Activated CD4-positive, alpha-beta T cell treated with anti-CD3 and anti-CD28 coated beads, Interleukin-2, amount 50 U/mL, for 1 hour (primary cell): ENCODE results near the gene GATA1.

ENCODE experiments used
- DNase-seq: peaks from one replicate; pipeline ENCODE4 v3.0.0-alpha.2; 2020

The GATA1 gene

DNA sequence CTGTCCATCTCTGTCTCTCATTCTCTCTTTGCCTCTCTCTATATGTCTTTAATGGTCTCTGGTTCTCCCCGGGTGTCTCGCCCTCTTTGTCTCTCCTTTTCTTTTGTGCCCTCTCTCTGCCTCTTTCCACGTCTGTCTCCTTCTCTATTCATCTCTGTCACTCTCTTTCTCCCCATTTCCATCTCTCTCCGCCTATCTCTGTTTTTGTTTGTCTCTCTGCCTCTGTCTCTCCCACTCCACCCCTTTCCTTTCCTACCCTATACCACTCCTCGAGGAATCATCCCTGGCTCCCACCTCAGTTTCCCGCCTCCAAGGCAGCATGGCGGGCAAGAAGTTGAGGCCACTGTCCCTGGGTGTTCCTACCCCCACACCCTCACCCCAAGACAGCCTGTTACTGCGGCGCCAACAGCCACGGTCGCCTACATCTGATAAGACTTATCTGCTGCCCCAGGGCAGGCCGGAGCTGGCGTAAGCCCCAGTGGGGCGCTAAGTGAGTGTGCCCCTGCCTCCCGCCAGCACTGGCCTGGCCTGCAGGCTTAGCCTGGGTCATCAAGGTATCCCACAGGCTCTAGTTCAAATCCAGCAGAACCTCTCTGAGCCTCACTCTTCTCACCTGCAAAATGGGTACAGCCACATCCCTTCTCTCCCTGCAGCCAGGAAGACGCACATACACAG lies 713 bp upstream of the GATA1 start:
- no peak for DNase-seq

DNA sequence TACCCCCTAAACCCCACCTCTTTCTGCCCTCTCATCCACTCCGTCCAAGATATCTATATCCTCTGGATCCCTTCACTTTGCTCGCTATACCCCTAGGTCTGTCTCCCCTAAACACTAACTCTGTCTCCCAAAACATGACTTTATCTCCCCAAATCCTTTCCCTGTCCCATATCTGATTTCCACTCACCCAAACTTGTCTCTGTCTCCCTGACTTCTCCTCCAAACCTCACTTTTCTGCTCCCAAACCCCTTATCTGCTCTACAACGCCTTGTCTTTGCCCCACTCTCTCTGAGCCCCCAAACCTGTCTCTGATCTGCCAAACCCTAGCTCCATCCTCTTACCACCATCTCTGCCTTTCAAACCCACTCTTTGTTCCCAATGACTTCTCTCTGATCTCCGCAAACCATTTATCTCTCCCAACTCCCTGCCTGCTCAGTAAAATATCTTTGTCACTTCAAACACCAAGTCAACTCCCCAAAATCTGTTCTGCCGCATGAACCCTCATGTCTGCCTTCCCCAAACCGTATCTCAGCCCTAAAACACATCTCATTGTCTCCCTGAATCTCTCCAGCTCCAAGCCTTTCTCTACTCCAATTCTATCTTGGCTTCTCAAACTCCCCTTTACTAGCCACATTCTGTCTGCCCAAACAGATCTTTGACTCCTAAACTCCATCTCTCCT lies 575 bp downstream of the GATA1 start:
- no peak for DNase-seq

- DNase-seq, result no peak
Measured at GRCh38 chrX:48787505-48788443, 1.4 kb downstream of the GATA1 start.

DNA sequence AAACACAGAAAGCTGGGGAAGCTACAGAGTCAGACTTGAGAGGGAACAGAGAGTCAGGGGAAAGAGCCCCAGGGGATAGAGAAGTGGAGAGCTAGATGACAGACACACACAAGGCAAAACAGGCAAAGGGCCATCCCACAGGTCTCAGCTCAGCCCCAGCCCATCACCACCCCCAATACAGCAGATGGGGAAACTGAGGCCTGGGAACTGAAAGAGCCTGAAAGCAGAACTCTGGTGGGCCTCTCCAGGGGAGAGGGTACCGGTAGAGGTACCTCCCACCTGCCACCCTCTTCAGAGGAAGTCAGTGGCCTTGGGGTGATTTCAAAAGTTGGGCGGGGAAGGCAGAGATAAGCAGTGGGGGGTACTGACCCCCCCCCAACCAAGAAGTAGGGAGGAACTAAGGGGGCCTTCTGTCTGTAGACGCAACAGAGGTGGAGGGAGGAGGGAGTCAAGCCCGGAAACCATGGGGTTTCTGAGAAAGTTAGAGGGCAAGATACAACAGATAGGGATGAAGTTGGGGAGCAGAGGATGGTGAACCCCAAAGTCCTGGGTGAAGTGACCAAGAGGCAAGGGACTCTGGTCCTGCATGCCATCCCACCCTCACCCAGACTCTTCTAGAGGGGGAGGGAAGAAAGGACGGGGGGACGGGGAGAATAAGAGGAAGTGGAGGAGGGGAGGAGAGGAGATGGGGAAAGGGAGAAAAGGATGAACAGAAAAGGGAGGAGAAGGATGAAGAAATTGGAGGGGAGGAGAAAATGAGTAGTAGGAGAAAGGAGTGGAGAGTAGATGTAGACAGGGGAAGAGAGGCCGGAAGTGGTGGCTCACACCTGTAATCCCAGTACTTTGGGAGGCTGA lies 3.2 kb downstream of the GATA1 start:
- no peak for DNase-seq

GRCh38 chrX:48790477-48790876 lies 4.1 kb downstream of the GATA1 start:
- DNase-seq, result no peak

GRCh38 chrX:48791063-48791820 lies 4.9 kb downstream of the GATA1 start:
- DNase-seq, result no peak

DNA sequence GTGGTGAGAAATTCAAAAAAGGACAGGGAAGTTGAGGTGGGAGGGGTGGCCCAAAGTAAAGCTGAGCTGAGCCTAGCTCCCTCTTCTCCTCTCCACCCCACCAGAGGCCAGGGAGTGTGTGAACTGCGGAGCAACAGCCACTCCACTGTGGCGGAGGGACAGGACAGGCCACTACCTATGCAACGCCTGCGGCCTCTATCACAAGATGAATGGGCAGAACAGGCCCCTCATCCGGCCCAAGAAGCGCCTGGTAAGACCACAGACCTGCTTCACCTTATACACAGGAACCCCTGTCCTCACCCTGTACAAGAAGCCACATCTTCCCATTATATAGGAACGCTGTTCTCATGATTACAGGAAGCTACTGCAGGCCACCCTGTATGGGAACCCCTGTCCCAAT lies 5.8 kb downstream of the GATA1 start:
- no peak for DNase-seq

DNA sequence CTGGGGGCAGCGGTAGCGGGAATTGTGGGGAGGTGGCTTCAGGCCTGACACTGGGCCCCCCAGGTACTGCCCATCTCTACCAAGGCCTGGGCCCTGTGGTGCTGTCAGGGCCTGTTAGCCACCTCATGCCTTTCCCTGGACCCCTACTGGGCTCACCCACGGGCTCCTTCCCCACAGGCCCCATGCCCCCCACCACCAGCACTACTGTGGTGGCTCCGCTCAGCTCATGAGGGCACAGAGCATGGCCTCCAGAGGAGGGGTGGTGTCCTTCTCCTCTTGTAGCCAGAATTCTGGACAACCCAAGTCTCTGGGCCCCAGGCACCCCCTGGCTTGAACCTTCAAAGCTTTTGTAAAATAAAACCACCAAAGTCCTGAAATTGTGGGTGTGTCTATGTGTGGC lies 7.5 kb downstream of the GATA1 start:
- no peak for DNase-seq

- no peak for DNase-seq
Measured at GRCh38 chrX:48794340-48794910, 8.0 kb downstream of the GATA1 start.

GRCh38 chrX:48794911-48795515 lies 8.6 kb downstream of the GATA1 start:
- no peak for DNase-seq

GRCh38 chrX:48798318-48798717 lies 11.9 kb downstream of the GATA1 start:
- no peak for DNase-seq

- no peak for DNase-seq
Measured at GRCh38 chrX:48800574-48801279, 14.3 kb downstream of the GATA1 start.

GRCh38 chrX:48801280-48802088 lies 15.1 kb downstream of the GATA1 start, which contains the start of gene HDAC6:
Gene HDAC6, plus strand, starts transcription at chrX:48802067. Its CDS starts 626 bp downstream, at chrX:48802693.
- DNase-seq, result peak; percentile 91

GRCh38 chrX:48802089-48802904 lies 15.9 kb downstream of the GATA1 start:
- peak; percentile 39 for DNase-seq

DNA sequence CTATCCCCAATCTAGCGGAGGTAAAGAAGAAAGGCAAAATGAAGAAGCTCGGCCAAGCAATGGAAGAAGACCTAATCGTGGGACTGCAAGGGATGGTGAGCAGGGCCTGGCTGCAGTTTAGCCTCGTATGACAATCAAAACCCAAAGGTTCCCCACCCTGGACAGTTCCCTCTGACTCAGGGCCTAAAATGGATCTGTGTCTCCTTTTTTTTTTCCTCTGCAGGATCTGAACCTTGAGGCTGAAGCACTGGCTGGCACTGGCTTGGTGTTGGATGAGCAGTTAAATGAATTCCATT lies 16.5 kb downstream of the GATA1 start:
- DNase-seq, result no peak

DNA sequence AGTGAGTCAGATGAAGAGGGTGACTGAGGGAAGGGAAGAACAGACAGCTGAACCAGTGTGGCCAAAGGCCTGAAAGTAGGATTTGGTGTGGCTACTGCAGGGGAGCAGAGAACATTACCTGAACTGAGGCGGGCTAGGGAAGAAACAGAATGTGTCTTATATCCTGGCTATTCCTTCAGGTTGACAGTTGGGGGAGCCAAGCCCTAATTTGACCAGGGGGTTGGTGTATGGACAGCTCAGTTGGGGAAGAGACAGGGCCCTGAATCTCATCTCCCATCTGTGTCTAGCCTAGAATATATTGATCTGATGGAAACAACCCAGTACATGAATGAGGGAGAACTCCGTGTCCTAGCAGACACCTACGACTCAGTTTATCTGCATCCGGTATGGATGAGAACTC lies 19.7 kb downstream of the GATA1 start:
- no peak for DNase-seq

DNA sequence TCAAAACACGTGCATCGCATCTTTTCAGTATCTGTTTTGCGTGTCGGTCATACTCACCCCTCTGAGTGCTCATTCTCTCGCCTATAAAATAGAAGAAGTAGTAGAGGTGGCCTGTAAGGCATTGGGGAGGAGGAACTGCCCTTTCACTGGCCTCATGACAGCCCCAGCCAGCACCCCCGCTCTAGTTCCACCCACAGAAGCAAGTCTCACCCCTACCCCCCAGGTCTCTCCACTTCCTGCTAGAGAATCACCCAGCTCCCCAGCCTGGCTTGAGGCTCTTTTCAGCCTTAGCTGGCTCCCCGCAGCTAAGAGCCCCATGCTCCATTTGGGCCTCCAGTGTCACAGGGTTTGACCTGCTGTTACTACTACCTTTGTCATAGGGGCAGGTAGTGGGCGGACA lies 27.3 kb downstream of the GATA1 start:
- DNase-seq, result no peak

DNA sequence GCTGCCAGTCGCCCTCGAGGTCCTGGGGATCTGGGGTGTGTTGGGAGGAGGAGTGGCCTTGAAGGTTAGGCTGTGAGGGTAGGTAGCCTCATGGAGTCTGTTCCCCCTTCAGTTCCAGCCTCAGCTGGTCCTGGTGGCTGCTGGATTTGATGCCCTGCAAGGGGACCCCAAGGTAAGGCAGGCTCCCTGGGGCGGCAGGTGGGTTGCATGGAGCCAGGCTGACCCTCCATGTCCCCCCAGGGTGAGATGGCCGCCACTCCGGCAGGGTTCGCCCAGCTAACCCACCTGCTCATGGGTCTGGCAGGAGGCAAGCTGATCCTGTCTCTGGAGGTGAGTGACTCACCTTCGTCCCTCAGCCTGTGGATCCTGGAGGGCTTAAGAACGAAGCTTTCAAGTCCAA lies 28.3 kb downstream of the GATA1 start:
- no peak for DNase-seq

GRCh38 chrX:48815266-48815665 lies 28.9 kb downstream of the GATA1 start:
- DNase-seq, result no peak
